Measurements from ENCODE around the gene SNX27.
"Not testable (repeated sequence)": the region's sequence is repeated elsewhere in the genome, so short reads cannot be mapped to it uniquely, and the experiment has no call there.

The SNX27 gene

DNA sequence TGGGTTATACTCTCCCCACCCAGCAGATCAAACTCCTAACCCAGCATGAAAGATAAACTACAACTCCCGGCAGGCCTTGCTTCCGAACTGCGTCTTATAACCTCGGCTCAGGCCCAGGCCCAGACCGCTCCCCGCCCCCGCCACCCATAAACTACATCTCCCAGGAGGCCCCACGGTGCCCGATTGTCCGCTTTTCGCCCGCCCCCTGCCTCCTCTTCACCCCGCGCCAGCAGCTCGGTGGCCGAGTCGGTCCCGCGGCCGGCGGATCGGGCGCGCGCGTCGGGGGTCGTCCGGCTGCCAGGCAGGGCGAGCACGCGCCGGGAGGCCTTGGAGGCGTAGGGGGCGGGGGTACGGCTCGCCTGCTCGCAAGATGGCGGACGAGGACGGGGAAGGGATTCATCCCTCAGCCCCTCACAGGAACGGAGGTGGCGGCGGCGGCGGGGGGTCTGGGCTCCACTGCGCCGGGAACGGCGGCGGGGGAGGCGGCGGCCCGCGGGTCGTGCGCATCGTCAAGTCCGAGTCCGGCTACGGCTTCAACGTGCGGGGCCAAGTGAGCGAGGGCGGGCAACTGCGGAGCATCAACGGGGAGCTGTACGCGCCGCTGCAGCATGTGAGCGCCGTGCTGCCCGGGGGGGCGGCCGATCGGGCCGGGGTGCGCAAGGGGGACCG, at the start of gene SNX27:
Gene SNX27 (plus strand): TSS at position 219 of the 669 bp plus-strand sequence. CDS start 152 bp downstream, at position 371.
- peak; percentile 70 for DNase-seq (ENCODE audit: low read depth)

DNA sequence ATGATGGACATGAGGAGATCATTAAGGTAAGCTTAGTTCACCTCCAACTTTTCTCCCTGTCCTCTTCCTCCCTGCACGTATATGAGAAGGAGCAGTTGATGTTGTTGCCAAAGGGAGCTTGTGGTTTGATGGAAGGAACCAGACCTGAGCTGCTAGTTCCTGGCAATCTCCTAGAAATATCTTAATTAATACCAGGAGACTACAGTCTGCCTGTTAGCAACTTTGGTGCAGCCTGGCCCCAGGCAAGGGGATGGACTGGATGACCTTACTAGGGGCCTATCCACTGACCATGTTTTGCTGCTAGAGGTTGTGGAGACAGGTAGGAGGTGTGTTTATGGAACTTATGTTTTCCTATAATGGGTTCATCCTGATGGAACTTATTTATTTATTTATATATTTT, 49.2 kb upstream of the SNX27 start:
- DNase-seq (ENCODE audit: low read depth) = no peak

DNA sequence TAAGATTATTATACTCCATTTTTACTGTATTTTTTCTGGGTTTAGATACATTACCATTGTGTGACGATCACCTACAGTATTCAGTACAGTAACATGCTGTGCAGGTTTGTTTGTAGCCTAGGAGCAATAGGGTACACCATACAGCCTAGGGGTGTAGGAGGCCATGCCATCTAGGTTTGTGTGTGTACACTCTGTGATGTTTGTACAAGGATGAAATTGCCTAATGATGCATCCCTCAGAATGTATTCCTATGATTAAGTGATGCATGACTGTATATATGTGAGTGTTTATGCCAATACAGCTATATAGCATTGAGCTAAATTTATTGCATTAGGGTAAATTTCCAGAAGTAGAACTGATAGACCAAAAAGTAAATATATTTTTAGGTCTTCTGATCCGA, 48.5 kb upstream of the SNX27 start:
- DNase-seq (ENCODE audit: low read depth) = no peak

DNA sequence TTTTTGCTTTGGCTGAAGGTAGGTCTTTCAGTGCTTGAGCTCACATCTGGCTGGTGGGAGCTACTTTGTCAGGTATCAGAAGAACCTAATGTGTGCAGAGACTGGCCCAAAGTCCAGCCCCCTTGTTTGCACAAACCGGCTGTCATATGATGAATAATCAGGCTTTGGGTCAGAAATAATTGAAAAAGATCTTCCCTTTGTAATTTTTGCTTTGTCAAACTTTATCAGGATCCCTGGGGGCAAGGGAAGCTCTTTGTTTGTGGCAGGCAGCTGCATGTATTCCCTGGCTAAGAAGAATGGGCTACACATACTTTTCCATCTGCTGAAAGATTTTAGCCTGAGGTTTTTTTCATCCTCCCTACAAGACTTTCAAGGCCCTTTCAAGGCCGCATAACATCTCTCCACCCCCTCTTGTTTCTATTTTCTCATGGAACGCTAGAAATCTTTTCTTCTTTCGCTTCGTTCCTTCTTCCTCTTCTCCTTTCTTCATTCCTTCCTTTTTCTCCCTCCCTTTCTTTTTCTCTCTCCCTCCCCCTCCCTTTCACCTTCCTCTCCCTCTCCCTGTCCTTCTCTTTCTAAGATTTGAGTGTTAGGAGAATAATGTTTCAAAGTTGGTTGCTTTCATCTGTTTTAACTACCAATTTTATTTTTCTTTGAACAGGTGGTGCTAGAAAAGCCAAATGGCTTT, 46.2 kb upstream of the SNX27 start:
- DNase-seq (ENCODE audit: low read depth) = no peak

DNA sequence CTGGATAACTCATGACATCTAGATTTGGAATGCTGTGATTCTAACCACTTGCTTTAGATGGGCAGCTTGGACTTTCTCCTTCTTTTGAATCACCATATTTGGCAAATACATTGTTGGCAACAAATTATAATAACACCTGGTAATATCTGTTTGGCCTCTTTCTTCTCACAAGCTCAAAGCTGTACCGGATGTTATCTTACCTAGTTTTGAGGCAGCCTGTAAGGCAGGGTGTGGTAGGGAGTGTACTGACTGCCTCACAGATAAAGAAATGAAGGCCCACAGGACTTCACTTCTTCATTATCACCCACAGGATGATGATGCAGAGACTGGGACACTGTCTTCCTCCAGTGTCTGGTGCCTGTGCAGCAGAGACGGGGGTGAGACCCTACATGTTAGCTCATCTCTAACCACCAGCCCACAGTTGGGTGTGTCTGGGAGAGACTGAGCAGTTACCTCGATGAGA, 43.2 kb upstream of the SNX27 start:
- DNase-seq (ENCODE audit: low read depth) = no peak

DNA sequence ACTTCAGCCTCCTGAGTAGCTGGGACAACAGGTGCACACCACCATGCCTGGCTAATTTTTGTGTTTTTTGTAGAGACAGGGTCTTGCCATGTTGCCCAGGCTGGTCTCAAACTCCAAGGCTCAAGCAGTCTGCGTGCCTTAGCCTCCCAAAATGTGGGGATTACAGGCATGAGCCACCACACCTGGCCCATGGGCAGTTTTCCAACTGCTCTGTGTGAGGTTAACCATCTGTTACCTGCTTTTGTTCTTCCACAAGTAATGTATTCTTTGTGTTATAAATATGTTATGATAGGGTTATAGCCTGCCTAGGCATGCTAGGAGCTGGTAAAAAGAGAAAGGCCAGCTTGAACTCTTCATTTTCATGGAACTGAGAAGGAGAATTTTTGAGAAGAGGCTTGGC, 41.0 kb upstream of the SNX27 start:
- no peak for DNase-seq (ENCODE audit: low read depth)

DNA sequence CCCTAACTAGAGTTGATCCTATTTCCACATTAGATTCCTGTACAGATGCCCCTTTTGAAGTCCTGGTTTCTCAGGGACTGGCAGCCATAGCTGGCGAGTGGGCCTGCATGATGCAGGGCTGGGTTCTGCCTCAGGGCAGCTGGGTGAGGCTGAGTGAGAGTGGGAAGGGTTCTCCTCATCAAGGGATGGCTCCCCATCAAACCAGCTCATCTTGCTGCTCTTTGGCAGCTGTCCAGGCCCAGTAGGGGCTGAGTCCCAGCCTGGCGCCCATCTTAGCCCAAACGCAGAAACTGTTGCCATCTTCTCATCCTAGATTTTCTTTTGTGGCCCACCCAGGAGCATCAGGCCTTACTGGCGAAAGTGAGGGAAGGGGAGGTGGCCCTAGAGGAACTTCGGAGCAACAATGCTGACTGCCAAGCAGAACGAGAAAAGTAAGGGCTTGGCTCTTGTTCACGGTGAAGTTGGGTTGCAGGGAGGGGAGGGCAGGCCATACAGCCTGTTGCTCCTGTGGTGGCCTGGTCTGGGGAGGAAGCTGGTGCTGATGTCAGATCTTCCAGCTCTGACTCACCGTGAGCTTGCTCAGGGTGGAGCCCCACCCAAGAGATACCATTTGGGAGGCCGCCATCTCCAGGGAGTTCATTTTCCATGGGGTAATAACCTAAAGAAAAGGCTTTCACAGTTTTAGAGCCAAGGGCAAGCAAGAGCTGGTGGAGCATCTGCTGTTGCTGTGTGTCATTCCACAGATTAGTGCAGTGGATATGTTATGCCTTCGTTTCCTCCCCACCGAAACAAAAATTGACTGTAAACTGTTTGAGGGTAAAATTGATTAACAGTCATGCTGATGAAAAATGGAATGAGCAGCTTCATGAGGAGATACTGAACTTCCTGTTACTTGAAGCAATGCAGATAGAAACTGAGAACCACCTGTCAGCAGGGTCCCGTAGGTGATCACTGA, 37.0 kb upstream of the SNX27 start:
- DNase-seq (ENCODE audit: low read depth) = peak; percentile 78

DNA sequence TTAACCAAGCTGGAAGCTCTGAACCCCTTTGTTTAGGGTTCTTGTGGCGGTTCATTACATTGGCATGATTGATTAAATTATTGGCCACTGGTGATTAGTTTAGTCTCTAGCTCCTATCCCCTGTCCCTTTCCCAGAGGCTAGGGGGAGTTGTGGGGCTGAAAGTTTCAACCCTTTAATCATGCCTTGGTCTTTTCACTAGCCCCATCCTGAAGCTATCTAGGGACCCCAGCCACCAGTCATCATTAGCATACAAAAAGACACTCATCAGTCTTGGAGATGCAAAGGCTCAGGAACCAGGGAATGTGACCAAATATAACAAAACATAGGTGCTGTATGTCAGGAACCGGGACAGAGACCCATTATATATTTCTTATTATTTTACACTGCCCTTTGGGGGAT, 34.7 kb upstream of the SNX27 start:
- DNase-seq (ENCODE audit: low read depth) = no peak

DNA sequence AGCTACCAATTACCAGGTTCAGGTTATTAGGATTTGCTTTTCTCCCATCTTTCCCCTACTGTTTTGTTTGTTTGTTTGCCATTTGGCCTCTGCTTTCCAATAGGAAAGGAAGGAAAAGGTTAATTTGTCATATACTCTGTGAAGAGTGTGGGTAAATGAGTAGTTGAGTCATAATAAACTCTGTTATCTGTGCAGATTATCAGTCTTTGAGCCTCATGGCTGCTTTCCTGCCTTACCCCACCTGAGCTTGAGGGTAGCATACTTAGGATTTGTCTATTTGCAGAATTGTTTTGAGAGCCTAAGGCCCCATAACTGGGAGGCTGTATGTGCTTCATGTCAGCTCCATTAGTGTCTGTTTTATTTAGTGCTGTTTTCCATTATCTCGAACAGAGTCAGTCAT, 32.9 kb upstream of the SNX27 start:
- DNase-seq (ENCODE audit: low read depth) = no peak

DNA sequence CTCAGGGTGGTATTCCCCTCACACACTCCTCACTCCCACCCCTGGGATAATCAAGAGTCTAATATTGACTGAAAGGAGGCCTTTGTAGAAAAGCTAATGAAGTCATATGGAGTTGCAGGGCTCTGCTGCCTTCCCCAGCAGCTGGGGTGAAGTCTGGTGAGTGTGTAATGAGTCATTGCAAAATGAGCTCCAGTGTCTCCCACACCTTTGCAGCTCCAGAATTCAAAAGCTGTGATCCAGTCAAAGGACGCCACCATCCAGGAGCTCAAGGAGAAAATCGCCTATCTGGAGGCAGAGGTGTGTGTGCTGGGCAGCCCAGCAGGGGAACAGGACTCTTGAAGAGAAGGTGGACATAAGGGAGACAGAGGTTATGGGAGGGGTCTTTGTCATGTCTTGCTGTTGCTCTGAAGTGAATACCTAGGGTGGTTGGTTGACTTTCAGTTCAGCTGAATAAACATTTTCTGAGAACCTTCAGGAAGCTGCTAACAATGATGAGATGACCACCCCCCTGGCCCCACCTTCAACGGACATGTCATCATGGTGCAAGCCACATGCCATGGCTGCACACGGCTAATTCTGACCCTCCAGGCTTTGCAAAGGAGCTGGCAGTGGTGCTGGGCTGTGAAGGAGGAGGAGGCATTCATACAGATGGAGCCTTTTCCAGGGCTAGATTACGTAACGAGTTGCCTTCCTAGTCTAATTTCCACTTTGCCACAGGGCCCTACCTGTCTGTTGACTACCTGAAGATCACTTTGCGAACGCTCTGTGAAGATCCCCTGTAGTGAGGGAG, 32.2 kb upstream of the SNX27 start:
- peak; percentile 18 for DNase-seq (ENCODE audit: low read depth)

DNA sequence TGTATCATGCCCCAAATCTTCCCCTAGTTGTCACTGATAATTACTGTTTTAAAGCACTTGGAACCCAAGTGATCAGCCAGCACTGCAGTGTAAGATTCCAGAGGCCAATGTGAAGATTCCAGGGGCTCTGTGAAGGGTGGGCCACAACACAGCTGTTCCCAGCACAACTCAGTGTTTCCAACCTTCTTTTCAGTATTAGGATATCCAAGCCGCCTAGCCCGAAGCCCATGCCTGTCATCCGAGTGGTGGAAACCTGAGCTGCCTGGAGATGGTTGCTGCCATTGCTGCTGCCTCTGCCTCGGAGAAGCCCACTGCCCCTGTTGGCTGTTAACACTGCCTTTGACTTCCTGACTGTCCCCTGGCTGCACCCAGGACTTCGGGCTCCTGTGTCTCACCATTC, 30.4 kb upstream of the SNX27 start:
- DNase-seq (ENCODE audit: low read depth) = no peak

DNA sequence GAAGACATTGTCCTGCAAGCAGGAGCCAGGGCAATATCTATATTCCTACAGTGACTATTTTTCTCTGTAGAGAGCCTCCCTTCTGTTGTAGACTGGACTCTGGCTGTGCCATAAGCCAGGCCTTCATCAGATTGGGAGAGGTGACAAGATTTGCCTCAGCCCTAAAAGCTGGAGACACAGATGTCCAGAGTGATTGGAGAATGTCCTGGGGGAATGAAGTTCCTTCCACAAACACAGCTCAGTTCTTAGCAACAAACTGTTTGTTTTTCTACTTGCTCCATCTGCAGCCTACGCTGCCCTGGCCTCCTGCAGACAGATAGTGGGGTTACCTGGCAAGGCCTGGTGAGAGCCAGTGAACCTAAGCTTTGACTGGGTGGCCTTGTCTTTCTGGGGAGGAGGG, 29.9 kb upstream of the SNX27 start:
- DNase-seq (ENCODE audit: low read depth) = no peak

DNA sequence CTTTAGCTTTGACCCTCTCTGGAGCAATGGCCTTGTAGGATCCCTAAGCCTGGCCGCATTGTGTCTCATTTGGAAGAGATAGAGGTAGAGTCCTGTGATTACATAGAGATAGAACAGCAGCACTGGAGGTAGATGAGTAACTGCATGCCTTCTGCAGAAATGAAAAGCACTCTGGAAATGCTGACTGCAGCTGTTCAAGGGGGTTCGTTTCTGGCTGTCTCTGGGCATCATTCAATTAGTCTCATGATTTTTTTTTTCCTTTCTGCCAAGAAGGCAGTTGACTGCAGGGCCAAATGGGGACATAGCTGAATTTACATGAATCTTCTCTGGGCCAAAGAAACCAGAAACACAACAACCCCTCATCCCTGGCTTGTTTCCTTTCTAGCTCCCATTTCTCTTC, 28.1 kb upstream of the SNX27 start:
- DNase-seq (ENCODE audit: low read depth) = no peak

DNA sequence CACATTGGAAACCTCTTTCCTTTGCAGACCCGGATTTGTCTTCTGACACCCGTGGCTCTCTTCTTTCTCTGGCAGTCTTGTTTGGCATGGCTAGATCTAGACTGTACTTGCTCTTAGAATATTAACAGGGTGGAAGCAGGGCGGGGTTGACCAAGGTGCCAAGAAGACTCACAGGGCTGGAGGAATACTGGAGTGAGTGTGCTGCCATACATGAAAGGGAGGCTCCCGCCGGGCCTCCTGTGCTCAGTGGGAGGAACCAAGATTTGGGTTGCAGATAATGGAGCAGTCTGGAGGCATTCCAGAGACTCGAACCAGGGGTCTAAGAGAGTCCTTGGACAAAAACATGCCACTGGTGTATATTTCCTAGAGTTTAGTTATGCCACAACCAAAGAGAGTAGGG, 27.6 kb upstream of the SNX27 start:
- DNase-seq (ENCODE audit: low read depth) = no peak

DNA sequence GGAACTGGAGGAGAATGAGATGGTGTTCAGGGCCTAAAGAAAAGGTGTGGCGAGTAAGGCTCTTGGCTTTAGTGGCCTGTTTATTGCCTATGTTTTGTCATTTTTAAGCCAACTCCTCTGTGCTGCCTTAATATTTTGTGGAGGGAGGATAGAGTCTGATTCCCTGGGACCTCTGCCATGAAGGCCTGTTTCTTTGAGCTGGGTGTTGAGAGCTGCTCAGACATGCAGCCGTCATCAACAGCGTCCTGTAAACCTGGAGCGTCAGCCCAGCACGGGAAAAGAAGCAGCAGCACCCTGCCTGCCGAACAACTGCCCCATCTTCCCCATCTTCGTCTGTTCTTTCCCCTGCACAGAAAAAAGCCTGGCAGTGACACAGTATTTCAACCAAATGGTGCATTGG, 27.1 kb upstream of the SNX27 start:
- no peak for DNase-seq (ENCODE audit: low read depth)

DNA sequence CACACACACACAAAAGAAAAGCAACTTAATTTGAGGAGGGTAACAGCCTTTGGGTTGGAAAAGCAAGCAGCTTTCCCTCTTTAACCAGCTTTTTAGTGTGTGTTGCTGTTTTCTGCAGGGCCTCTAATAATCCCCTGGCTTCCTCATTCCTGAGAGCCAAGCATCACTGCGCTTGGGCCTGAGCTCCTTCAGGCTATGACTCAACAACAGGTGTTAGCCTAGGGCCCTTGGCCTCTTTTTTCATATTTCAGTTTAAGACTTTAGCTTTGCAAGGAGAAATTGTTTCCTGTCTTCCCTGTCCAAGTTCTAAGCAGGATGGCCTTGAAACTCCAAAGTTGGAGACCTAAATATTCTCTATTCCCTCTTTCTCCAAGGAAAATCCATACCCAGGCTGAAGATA, 26.2 kb upstream of the SNX27 start:
- DNase-seq (ENCODE audit: low read depth) = peak; percentile 46

DNA sequence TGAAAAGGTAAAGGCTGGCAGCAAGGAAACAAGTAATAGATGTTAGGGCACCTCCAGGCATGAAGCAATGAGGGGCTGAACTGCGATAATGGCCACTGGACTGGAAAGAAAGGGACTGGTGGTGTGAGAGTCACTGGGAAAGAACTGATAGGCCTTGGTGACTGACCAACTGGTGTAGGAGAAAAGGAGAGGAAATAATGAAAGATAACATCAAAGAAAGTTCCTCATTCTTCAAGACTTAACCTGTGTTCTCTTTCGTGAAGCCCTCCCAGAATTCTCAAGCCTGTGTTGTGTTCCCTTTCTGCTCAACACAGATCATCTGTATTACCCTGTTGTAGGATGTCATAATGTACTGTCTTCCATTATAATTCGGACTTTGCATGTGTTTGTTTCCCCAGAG, 20.9 kb upstream of the SNX27 start:
- DNase-seq (ENCODE audit: low read depth) = no peak

DNA sequence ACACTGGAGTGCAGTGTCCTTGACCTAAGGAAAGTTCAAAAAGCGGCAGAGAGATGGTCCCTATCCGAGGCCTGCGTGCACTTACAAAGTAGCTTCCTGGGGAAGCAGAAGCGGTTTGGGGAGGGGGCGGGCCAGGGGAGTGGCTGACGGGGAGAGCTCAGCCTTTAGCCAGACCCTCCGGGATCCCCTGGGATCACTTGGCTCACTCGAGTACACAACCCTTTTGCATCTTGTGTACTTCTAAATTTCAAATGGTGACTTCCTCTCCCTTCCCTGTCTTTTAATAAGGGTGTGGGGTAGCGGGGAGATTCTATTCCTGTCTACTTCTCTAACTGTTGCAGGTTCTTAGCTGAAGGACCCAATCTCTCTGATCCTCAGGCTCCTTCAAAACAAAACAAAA, 18.1 kb upstream of the SNX27 start:
- no peak for DNase-seq (ENCODE audit: low read depth)

DNA sequence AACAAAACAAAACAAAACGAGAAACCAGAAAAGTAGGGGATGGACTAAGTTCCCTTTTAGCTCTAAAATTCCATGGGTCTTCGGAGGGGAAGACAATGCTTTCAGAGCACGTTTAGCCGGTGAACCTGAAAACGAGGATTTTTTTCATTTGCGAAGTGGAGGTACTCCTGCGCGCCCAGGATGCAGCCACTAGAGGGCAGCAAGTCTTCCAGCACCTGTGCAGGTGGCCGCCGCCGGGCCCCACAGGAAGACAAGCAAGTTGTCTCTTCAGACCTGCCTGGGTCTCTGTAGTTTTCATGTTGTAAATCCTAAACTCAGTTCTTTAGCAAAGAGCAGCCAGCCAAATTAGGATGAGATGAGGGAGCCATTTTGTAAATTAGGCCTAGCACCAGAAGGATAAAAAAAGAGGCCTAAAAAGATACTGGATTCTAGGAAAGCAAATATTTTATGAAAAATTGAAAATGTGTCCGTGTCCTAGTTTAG, 17.7 kb upstream of the SNX27 start:
- no peak for DNase-seq (ENCODE audit: low read depth)

DNA sequence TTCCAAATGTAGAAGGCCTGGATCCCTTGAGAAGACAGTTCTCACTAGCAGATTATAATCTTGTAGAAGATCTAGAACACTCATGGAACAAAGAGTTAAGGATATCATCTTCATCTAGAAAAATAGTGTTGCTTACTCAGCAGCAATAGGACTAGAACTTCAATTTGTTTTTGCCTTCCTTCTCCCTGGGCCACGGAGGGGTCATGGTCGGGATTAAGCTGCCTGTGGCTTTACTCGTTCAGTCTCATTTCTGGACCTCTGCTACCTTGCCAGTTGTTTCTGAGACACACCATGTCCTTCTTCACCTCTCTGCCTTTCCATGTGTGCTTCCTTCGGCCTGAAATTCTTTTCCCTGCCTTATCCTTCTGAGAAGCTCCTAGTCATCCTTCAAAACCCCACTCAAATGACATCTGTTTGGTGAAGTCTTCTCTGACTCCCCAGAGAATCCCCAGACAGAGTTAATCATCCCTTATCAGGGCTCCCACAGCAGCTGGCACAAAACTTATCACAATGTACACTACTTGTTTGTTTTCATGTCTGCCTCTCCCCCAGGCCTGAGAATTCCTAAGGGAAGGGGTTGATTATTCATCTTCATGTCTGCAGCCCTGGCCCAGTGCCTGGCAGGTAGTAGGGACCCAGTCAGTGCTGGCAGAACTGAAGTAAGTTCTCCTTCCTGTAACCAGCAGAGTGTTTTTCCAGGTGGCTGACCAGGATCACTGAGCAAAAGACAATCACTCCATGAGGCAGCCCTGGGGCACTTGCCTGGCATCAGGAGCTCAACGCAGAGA, 15.5 kb upstream of the SNX27 start:
- no peak for DNase-seq (ENCODE audit: low read depth)

DNA sequence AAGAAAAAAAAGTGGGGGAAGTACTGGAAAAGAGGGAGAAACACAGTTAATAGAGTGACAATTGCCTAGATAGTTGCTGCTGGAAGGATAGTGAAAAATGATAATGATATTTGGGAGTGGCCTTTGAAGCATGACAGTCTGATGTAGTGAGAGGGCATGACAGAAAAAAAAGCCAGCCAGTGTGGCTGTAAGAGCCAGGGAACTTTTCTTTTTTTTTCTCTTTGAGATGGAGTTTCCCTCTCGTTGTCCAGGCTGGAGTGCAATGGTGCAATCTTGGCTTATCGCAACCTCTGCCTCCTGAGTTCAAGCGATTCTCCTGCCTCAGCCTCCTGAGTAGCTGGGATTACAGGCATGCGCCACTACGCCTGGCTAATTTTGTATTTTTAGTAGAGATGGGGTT, 9.3 kb upstream of the SNX27 start:
- DNase-seq (ENCODE audit: low read depth) = not testable (repeated sequence)

Measured in HS-5 (cell line).